Gastroesophageal sphincter (tissue), 3 donors: Measurements from ENCODE around the gene GOLGA7B.

ENCODE experiments used
- EP300 ChIP-seq: sonication (generic); formaldehyde crosslinking; IDR thresholded peaks from one replicate; pipeline ENCODE4 v1.6.1; 2017; ENCODE audit warnings: antibody characterized with exemption, mild to moderate bottlenecking
- POLR2A ChIP-seq, 2 donors: fragments of 450-650 bp; IDR thresholded peaks; one replicate each; pipeline ENCODE4 v1.6.1; 2017; ENCODE audit warnings: antibody characterized with exemption in 2 of 2, mild to moderate bottlenecking in 2 of 2, moderate library complexity in 1 of 2
- POLR2AphosphoS5 ChIP-seq: sonication (generic); formaldehyde crosslinking; IDR thresholded peaks from one replicate; pipeline ENCODE4 v1.6.1; 2017; ENCODE audit warnings: antibody characterized with exemption
- TF ChIP-seq, protein P1 (sequence below), 4 experiments: fragments of 200-600 bp in 2 of 4; fragments of 450-650 bp in 2 of 4; sonication (generic) in 1 of 4; IDR thresholded peaks; one replicate each; pipeline ENCODE4 v1.5.1; 2017 to 2019; ENCODE audit warnings: antibody characterized with exemption in 4 of 4, mild to moderate bottlenecking in 2 of 4, moderate library complexity in 2 of 4

DNA sequence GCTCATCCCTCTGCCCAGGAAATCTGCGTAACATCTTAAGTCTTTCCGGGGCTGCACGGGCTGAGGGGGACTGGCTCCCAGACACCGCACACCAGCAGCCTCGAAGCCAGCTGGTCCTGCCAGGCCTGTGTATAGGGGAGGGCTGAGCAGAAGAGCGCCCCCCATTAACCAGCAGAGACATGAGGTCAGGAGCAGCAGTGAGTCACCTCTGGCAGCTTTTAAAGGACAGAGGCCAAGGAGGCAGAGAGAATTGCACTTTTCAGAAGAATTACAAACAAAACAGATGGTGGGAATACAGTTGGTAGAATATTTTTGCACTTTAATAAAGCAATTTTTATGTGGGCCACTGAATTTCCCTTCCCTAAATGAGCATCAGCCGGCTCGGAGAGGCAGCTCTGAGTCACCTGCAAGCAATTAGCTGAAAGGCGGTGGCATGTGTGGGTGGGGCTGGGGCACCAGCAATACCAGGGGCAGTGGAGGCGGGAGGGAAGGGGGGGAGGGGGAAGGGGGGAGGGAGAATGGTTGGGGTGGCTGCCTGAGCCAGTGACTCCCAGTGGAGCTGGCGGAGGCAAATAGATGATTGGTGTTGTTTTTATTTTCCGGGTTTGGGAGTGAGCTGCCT lies 39.1 kb downstream of the GOLGA7B start:
- TF ChIP-seq, protein P1, sequence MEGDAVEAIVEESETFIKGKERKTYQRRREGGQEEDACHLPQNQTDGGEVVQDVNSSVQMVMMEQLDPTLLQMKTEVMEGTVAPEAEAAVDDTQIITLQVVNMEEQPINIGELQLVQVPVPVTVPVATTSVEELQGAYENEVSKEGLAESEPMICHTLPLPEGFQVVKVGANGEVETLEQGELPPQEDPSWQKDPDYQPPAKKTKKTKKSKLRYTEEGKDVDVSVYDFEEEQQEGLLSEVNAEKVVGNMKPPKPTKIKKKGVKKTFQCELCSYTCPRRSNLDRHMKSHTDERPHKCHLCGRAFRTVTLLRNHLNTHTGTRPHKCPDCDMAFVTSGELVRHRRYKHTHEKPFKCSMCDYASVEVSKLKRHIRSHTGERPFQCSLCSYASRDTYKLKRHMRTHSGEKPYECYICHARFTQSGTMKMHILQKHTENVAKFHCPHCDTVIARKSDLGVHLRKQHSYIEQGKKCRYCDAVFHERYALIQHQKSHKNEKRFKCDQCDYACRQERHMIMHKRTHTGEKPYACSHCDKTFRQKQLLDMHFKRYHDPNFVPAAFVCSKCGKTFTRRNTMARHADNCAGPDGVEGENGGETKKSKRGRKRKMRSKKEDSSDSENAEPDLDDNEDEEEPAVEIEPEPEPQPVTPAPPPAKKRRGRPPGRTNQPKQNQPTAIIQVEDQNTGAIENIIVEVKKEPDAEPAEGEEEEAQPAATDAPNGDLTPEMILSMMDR (IDR thresholded peaks at IDR 0.05): no peak
- TF ChIP-seq POLR2A (IDR thresholded peaks at IDR 0.05) (no peak), POLR2AphosphoS5 (no peak), EP300 (no peak)
